Coronary artery (tissue), 2 donors: ENCODE measurements around the gene C4A.

Source experiments
- DNase-seq: peaks from one replicate; pipeline ENCODE4 v3.0.0-alpha.2; 2017; ENCODE audit warnings: low spot score
- H3K27ac ChIP-seq, 2 donors: fragments of 200-600 bp; sonication (generic); one replicate each; pipeline ENCODE4 v1.5.1; 2016 to 2019
- H3K4me3 ChIP-seq: fragments of 200-600 bp; sonication (generic); 2 replicates; pipeline ENCODE4 v1.5.1; 2016; ENCODE audit warnings: mild to moderate bottlenecking, moderate library complexity
- CTCF ChIP-seq: fragments of 200-600 bp; sonication (generic); IDR thresholded peaks from one replicate; pipeline ENCODE4 v1.5.1; 2019; ENCODE audit warnings: antibody characterized with exemption

The C4A gene

GRCh38 chr6:31949926-31950548 lies 31.8 kb upstream of the C4A start:
- no peak for DNase-seq
- Histone ChIP-seq H3K4me3 (no peak overlapping the region), H3K27ac (no peak overlapping the region)
- TF ChIP-seq CTCF, result no peak

DNA sequence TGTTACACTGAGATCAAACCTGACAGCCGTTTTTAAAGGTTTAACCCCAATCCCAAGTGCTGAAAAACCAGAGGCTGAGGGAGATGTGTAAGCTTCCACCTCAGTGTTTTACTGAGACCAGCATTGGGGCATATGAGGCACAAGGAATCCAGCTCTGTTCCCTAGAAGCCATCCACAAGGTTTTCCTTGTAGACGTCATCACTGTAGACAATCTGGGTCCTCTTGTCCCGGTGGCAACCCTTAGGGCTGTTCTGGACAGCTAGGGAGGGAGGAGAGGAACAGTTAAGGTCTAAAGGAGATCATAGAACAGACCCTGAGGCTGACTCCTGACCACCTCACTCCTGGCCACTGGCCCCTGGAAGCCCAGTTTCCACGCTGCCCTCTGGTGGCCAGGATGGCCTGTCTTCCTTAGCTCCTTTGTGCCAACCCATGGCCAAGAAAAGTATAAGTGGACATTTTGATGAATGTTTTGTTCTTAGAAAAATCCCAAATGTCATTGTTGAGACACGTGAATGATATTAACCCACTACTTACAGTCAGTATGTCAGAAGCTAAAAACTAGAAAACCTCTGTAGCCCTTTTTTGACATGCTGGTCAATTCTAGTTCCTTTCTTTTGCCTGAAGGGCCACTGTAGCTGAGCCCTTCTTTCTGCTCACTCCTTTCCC lies 29.6 kb upstream of the C4A start:
- Histone ChIP-seq H3K4me3 (no peak overlapping the region), H3K27ac (peak overlapping the region in 1 of 2 donors; percentile 0)
- TF ChIP-seq CTCF, result peak; percentile 23
- peak; percentile 73 for DNase-seq

DNA sequence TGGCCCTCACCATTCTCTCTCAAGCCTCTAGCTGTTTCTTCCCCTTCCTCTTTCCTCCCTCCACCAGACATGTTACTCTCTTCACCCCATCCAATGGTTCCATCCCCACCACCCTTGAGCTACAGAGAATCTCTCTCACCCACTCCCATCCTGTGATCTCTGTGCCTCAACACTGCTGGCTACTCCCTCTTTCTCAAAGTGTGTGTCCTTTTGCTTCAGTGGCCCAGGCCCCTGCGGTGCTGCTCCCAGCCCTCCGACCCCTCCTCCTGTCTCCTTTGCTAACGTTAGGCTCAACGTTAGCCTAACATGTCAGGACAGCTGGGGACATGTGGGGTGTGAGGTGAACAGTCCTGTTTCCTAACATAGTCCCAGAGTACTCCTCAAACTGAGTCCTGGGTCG lies 29.0 kb upstream of the C4A start:
- no peak for DNase-seq
- no peak for TF ChIP-seq CTCF
- Histone ChIP-seq H3K27ac (no peak overlapping the region), H3K4me3 (no peak overlapping the region)

- Histone ChIP-seq H3K27ac (no peak overlapping the region), H3K4me3 (no peak overlapping the region)
- DNase-seq, result no peak
- no peak for TF ChIP-seq CTCF
Measured at GRCh38 chr6:31954511-31954910, 27.3 kb upstream of the C4A start.

DNA sequence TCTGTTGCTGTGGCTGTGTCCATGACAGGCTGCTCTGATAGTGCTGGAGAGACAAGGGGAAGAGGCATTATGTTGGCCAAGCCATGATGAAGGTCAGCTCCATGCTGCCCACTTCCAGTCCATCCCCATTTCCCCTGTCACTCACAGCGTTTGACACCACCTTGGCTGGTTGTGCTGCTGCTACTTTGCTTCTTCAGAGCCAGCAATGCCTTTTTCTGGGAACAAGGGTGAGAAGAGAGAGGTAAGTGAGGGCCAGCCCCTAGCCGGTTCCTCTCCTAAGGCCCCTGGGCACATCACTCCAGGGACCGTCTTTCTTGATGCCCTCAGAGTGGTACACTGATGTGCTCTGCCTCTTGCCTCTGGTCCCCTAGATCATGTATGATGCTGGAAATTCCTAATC lies 25.1 kb upstream of the C4A start:
- TF ChIP-seq CTCF, result no peak
- no peak overlapping the region for H3K4me3 ChIP-seq
- no peak for DNase-seq
- no peak overlapping the region for H3K27ac ChIP-seq

GRCh38 chr6:31958412-31958740 lies 23.5 kb upstream of the C4A start:
- no peak for DNase-seq
- Histone ChIP-seq H3K4me3 (peak overlapping the region; percentile 87), H3K27ac (peak overlapping the region; percentile 89 to 93)
- no peak for TF ChIP-seq CTCF
